ENCODE results near the gene CDK5RAP2.

- TF ChIP-seq CTCF (IDR thresholded peaks at IDR 0.05 in 4 of 5, conservative IDR thresholded peaks at IDR 0.05 in 1 of 5) (no peak), POLR2A (IDR thresholded peaks at IDR 0.05) (no peak)
Measured at GRCh38 chr9:120383999-120384924, 195.7 kb downstream of the CDK5RAP2 start.
